ENCODE measurements around the gene DSE. TPM values are rescaled to one million over a fixed set of nuclear protein-coding genes. Genes with fewer than 3 reads are reported as not detected.

Gene DSE
- total RNA-seq, 1 donor from 2014 or later: 32.5 TPM

DNA sequence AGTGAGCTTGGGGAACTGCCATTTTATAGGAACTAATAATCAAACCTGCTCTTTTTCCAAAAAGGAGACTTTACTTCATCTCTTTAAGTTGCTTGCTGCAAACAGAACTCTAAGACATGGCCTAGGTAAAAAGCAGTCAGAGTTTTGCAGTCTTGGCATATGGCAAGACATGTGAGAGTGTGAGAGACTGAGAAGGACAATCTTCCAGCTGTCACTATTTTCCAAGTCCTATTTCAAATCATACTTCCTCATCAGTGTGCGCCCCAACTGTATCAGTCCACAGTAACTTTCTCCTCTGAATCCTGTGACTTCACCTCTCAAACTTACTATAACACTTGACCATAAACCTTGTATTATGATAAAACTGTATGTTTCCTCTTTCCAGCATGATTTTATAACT lies 100.8 kb downstream of the DSE start:
- no peak for DNase-seq (ENCODE audit: low read depth)

DNA sequence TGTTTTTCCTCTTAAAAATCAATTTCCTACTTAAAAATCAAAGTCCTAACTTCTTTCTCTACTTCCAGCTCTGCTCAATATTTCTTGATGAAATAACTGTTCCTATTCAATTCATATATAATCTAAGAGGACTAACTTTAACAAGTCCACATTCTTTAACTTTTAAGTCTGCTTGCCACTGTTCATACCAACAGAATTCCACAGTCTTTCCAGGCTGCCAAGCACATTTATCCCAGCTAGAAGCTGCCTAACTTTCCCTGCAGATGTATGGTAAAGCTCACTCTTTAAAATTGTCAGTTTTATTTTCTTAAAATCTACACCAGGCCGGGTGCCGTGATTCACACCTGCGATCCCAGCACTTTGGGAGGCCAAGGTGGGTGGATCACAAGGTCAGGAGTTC lies 102.0 kb downstream of the DSE start:
- no peak for DNase-seq (ENCODE audit: low read depth)

DNA sequence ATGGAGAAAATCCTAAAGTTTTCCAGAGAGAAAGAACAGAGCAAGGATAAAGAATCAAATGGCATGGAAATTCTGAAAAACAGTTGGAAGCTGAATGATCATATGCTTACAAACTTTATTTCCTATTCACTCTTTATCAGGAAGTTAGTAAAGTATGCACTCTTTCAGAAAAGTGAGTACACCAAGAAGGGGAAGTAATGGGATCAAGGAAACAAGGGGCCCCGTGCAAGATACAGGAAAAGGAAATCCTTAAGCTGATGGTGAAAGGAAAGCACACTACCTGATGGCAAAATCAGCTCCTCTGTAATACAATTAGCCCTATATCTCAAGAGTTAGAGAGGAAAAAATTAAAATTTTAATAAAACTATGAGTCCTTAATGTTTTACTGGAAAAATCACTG lies 104.4 kb downstream of the DSE start:
- no peak for DNase-seq (ENCODE audit: low read depth)

DNA sequence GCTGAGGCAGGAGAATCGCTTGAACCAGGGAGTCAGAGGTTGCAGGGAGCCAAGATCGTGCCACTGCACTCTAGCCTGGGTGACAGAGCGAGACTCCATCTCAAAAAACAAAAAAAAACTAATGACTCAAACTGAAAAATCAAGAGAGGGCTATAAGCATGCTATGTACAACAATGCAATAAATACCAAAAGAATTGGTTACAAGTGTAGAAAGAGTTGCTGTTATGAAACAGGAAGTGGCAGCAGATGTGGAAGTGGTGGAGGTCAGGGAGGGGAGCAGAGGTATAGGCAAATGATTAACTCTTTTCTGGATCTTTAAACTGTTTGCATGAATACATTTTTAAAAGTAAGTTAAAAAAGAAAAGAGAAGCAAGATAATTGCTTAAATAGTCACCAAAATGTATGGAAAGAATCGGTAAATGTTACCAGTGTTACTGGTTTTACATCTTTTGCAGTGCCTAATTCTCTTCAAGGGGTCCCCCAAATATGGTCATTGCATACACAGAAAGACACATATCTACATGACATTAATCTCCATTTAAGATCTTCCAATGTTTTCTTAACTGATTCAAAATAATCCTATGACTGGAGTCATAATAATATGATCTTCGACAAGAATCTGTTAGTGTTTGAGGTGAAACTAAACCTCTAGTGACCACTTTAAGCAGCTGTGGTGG lies 105.4 kb downstream of the DSE start:
- no peak for DNase-seq (ENCODE audit: low read depth)

DNA sequence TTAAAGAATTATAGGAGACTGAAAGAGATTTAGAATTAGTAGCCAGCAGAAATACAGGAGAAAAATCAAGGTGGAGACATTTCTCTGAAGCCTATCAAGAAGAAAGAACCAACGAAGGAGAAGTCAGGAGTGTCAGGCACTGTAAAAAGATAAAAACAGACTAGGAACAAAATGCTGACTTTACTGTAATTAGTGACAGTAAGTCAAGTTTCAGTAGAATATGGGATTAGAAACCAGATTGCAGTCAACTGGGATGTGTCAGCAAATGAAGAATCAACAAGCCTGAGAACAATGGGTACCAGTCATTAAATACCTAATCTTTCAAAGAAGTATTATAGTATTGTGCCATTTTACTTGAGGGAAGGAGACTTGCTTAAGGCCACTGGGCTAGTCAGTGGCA lies 112.0 kb downstream of the DSE start:
- DNase-seq (ENCODE audit: low read depth): no peak

DNA sequence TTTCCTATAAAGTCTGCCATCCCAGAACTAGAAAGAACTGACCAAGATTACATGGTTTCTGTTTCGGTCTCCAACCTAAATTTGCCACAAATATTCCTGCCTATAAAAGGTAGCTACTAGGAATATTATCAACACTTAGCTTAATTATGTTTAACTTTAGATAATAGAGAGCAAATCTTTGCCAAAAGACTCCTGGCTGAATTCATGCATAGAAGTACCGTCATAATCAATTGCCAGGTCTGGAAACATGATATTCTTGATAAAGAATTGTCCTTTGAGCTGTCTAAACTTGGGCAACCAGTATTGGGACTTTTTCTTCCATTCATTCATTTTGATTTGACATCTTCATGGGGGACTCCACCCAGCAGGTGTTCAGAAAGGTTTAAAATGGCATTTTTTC lies 112.9 kb downstream of the DSE start:
- DNase-seq (ENCODE audit: low read depth): no peak

DNA sequence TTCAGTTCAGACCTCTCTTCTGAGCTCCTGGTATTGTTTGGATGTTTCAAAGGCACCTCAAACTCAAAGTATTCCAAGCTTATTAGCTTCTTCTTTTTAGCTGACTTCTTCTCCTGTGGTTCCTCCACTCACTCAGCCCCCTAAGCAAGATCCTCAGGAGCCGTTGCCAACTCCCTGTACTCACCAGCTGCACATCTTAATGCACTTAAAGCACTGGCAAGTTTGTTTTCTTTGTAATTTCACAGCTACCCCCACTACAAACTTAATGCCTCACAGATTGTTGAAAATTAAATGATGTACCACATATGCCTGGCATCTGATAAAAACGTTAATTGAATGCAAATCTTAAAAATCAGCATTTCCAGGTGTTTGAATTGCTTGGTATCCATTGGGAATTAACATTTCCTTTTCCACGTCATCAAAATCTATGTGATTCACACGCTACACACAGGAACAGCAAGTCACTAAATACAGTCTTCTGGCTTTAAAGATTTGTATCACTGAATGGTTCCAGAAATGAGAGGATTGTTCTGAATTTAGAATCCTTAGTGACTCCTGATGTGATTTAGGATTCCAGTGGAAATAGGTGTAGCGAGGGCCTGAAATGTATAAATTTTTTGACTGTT lies 114.9 kb downstream of the DSE start:
- DNase-seq (ENCODE audit: low read depth): no peak

DNA sequence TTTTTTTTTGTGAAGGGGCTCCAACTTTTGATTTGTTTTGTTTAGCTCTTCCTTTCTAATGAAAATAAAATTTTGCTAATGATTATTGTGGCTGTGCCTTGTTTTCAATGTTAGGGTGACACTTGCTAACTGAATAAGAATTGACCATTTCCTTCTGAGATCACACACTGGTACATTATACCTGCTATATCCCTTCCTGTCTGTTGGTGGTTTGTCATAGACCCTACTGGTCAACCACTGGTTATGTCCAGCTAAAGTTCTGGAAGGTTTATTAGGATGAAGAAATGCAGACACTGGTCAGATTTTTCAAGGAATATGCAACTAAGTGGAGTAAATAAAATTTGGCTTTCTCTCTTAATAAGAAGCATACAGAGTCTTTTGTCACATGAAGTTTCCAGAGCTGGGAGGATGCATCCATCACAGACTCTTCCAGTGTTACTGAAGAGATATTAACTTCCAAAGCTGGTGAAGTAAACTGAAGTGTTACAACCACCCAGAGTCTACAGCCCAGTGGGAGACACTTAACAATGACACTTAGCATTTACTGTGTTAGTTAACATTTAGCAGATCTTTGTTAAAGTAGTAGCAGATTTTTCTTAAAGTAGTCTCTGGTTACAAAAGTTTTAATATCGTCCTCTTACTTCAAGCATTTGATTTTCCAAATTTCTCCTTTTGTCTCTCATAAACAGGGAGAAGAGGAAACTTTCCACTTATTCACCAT lies 121.0 kb downstream of the DSE start:
- DNase-seq (ENCODE audit: low read depth): no peak

DNA sequence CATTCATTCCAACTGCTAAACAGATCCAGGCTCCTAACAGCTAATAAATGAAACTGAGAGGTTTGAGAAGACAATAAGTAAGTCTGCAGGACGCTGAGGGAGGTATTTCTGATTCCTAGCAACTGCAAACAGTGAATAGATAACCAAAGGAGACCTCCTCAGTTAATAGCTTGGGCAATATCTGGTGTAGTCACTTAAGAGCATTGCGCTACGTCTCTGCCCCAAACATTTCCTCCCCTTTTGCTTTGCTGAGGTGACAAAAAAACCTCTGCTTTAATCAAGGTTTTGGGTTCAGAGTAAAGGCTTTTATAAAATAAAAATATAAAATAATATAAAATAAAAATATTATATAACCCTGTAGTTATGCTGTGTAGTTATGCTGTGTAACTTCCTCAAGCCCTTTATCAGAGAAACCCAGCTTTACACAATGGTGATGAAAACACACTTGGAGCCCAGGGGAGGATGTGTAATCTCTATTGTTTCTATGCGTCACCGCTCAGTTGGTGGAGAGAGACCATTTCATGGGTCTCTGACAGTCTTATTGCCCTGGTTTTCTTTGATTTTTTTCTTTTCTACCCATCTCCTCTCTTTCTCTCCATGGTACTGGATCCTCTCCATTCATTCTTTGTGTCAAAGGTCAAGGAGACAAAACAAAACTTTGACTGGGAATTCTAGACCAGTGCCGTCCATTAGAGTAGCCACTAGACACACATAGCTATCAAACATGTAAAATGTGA lies 121.8 kb downstream of the DSE start:
- no peak for DNase-seq (ENCODE audit: low read depth)

Other genes starting within 250 kb of the DSE start
- 1.9 and 2.8 TPM in 2 replicates for gene COL10A1, start 244.8 kb upstream of the DSE start, total RNA-seq
- 30.4 and 34.9 TPM in 2 replicates for gene TSPYL4, start 116.9 kb upstream of the DSE start, total RNA-seq
- gene TSPYL1, start 91.0 kb upstream of the DSE start, total RNA-seq: 67.1 and 90.6 TPM in 2 replicates
- 0.31 TPM in 1 of 2 replicates, not detected in the other for gene CALHM6, start 90.4 kb downstream of the DSE start, total RNA-seq
- gene CALHM5, start 140.7 kb downstream of the DSE start, total RNA-seq: 5.0 and 5.4 TPM in 2 replicates
- gene TRAPPC3L, start 174.7 kb downstream of the DSE start, total RNA-seq: 0.35 TPM in 1 of 2 replicates, not detected in the other
- not detected in 2 replicates for gene CALHM4, start 182.8 kb downstream of the DSE start, total RNA-seq
- 32.2 and 32.5 TPM in 2 replicates for gene RWDD1, start 200.6 kb downstream of the DSE start, total RNA-seq
- gene RSPH4A, start 245.5 kb downstream of the DSE start, total RNA-seq: 1.2 and 1.9 TPM in 2 replicates

Measured in myocyte (in vitro differentiated cells).